ENCODE results near the gene ELMO3.

The ELMO3 gene

DNA sequence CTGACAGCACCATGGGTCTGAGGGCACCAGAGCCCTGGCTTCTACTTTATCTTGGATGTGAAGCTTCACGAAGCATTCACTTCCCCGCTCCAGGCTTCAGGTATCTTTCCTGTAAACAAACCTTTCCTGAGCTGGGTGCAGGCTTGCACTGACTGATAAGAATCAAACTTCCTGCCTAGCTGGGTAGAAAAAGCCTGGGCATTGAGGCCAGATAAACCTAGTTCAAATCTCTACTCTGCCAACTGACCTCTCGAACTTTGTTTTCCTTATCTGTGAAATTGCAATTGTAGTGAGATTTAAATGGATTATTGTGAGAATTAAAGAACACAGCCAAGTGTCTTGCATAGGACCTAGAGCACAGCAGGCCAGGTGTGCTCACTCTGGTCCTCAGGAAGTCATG, 25.1 kb downstream of the ELMO3 start:
- no peak overlapping the region for H3K4me3 ChIP-seq (replicated peaks; ENCODE audit: low read depth, low read length)
- H3K27me3 ChIP-seq (replicated peaks; ENCODE audit: control insufficient read depth, insufficient read depth, low read length) = no peaks in the 10 kb centered on the region
- DNase-seq (ENCODE audit: extremely low read depth, insufficient read length) = no peak
- H3K36me3 ChIP-seq (ENCODE audit: control insufficient read depth, insufficient read depth, low read length) = peaks cover 6% of the 10 kb centered on the region
- TF ChIP-seq, protein P1, sequence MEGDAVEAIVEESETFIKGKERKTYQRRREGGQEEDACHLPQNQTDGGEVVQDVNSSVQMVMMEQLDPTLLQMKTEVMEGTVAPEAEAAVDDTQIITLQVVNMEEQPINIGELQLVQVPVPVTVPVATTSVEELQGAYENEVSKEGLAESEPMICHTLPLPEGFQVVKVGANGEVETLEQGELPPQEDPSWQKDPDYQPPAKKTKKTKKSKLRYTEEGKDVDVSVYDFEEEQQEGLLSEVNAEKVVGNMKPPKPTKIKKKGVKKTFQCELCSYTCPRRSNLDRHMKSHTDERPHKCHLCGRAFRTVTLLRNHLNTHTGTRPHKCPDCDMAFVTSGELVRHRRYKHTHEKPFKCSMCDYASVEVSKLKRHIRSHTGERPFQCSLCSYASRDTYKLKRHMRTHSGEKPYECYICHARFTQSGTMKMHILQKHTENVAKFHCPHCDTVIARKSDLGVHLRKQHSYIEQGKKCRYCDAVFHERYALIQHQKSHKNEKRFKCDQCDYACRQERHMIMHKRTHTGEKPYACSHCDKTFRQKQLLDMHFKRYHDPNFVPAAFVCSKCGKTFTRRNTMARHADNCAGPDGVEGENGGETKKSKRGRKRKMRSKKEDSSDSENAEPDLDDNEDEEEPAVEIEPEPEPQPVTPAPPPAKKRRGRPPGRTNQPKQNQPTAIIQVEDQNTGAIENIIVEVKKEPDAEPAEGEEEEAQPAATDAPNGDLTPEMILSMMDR (IDR thresholded peaks at IDR 0.05; ENCODE audit: insufficient read depth, low read length, poor library complexity, severe bottlenecking) = no peak

DNA sequence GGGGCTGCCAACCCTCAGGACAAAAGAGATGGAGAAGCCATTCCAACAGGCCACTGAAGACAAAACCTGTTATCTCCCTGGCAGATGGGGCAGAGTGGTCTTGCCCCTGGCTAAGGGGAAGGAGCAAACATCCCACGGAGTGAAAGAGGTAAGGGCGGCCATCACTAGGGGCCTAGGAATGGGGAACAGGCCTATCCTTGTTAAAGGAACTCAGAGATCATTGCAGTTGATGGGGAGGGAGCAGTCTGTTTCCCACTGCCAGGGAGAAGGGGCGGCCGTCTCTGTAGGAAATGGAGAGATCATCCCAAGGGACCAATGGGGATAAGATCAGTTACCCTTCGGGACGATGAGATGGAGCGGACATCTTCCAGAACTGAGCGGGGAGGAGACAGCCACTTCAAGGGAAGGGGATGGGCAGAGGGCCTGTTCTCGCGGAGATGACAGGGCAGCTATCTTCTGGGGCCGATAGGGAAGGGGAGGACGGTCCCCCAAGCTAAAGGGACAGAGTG, 27.4 kb downstream of the ELMO3 start:
- TF ChIP-seq, protein P1 (IDR thresholded peaks at IDR 0.05; ENCODE audit: insufficient read depth, low read length, poor library complexity, severe bottlenecking) = no peak
- peak overlapping the region; percentile 85 for H3K4me3 ChIP-seq (replicated peaks; ENCODE audit: low read depth, low read length)
- DNase-seq (ENCODE audit: extremely low read depth, insufficient read length) = no peak

DNA sequence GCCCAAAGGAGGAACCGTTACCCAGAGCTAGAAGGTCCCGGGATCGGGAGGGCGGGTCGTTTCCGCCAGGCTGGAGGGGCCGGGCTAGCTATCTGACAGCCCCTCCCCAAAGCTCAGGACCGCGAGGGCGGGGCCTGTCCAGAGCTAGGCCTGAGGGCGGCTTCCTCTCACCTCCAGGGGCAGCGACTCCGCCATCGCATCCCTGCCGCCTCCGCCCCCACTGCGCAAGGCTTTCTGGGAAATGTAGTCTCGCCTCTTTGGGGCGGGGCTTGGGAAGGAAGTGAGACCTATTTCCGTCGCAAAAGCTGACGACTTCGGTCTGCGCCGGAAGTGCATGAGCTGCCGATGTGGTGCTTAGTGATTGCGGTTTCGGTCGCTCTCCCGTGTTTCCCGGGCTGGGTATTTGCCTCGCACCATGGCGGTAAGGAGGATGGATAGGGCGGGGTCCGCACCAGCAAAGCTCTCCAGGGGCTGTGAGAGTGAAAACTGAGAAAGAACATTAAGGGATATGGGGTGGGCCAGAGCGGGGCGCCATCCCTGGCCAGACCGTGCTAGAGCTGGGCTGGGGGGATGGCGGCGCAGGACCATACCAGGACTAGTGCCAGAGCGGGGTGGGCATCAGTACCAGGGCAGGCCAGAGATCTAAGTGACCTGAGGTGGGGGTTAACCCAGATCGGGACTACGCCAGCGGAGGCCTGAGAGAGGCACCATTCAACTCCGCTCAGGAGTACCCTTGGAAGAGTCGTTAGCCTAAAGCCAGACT, 28.1 kb downstream of the ELMO3 start, which contains the start of gene TMEM208:
Gene TMEM208 (plus strand): TSS at position 327 of the 763 bp plus-strand sequence. CDS start 89 bp downstream, at position 416.
- Histone ChIP-seq H3K36me3 (ENCODE audit: control insufficient read depth, insufficient read depth, low read length) (peaks cover 32% of the 10 kb centered on the region), H3K4me3 (replicated peaks; ENCODE audit: low read depth, low read length) (peak within 1 kb of the TSS; percentile 85), H3K27me3 (replicated peaks; ENCODE audit: control insufficient read depth, insufficient read depth, low read length) (no peaks in the 10 kb centered on the region)
- peak; percentile 96 for DNase-seq (ENCODE audit: extremely low read depth, insufficient read length)
- TF ChIP-seq, protein P1 (IDR thresholded peaks at IDR 0.05; ENCODE audit: insufficient read depth, low read length, poor library complexity, severe bottlenecking) = peak; percentile 24

More for the DNA sequence above, 27.4 kb downstream of the ELMO3 start:
- H3K36me3 ChIP-seq (ENCODE audit: control insufficient read depth, insufficient read depth, low read length) = peaks cover 26% of the 10 kb centered on the region
- no peaks in the 10 kb centered on the region for H3K27me3 ChIP-seq (replicated peaks; ENCODE audit: control insufficient read depth, insufficient read depth, low read length)

- H3K27me3 ChIP-seq (replicated peaks; ENCODE audit: control insufficient read depth, insufficient read depth, low read length) = no peaks in the 10 kb centered on the region
- TF ChIP-seq, protein P1 (IDR thresholded peaks at IDR 0.05; ENCODE audit: insufficient read depth, low read length, poor library complexity, severe bottlenecking) = no peak
- H3K4me3 ChIP-seq (replicated peaks; ENCODE audit: low read depth, low read length) = peak overlapping the region; percentile 85
- H3K36me3 ChIP-seq (ENCODE audit: control insufficient read depth, insufficient read depth, low read length) = peaks cover 34% of the 10 kb centered on the region
- no peak for DNase-seq (ENCODE audit: extremely low read depth, insufficient read length)
Observed at GRCh38 chr16:67227567-67227921, 28.6 kb downstream of the ELMO3 start.

DNA sequence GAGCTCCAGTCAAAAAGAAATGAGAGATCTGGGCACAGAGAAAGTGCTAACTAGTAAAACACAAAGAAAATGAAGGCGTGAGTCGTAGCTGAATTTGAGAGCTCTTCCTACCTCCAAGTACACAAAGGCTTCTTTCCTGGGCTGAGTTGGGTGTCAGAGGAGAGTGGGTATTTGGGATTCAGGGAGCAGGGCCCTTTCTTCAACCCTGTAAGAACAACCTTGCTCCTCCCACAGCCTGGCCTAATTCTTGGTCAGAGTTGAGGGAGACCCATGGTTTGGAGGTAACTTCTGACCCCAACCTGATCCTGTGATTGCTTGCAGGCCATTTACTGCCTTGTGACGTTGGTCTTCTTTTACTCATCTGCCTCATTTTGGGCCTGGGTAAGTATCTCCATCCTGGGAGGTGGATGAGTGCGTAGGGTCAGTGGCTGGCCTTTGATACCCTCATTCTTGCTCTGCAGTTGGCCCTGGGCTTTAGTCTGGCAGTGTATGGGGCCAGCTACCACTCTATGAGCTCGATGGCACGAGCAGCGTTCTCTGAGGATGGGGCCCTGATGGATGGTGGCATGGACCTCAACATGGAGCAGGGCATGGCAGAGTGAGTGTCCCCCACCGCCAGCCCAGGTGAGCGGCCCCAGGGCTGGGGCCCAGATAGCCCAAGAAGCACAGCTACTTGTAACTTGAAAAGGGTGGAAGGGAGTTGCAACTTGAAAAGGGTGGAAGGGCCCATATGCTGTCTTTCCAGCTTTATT, 29.3 kb downstream of the ELMO3 start:
- H3K27me3 ChIP-seq (replicated peaks; ENCODE audit: control insufficient read depth, insufficient read depth, low read length) = no peaks in the 10 kb centered on the region
- TF ChIP-seq, protein P1 (IDR thresholded peaks at IDR 0.05; ENCODE audit: insufficient read depth, low read length, poor library complexity, severe bottlenecking) = no peak
- H3K4me3 ChIP-seq (replicated peaks; ENCODE audit: low read depth, low read length) = peak overlapping the region; percentile 85
- H3K36me3 ChIP-seq (ENCODE audit: control insufficient read depth, insufficient read depth, low read length) = peaks cover 34% of the 10 kb centered on the region
- DNase-seq (ENCODE audit: extremely low read depth, insufficient read length) = no peak
